KBM-7 (cell line): Measurements from ENCODE around the gene CYCS.
A peak's percentile ranks its signal among the peaks of the same experiment; 100 is the strongest.
"Not testable (repeated sequence)": the region's sequence is repeated elsewhere in the genome, so short reads cannot be mapped to it uniquely, and the experiment has no call there.

Source experiments
- DNase-seq: peaks from one replicate; pipeline ENCODE4 v3.0.0-alpha.2; 2015
- in situ Hi-C: fragments of 300-500 bp; cut with MboI; formaldehyde crosslinking; loops from 2 replicates; pipeline ENCODE4 v1.14.3; 2020; ENCODE audit warnings: low sequenced_read_pairs, low pct_unique_long_range_greater_than_20kb, mixed read lengths

CYCS gene

GRCh38 chr7:25121599-25121998, 3.5 kb downstream of the CYCS start:
- in situ Hi-C loops = no loop called here
- no peak for DNase-seq

DNA sequence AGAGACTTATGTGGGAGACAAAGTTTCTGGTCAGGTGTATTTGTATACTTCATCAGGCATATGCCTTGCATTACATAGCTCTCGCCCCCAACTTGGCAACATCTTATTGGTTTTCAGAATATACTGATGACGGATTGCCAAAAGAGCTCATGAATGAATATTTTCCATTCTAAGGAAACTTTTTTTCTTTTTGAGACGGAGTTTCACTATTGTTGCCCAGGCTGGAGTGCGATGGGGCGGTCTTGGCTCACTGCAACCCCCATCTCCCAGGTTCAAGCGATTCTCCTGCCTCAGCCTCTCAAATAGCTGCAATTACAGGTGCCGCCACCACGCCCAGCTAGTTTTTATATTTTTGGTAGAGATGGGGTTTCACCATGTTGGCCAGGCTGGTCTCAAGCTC, 6.0 kb downstream of the CYCS start:
- DNase-seq = no peak
- in situ Hi-C loops = no loop called here

GRCh38 chr7:25118048-25118753, 6.9 kb downstream of the CYCS start:
- in situ Hi-C loops = no loop called here
- DNase-seq = no peak

- no peak for DNase-seq
- in situ Hi-C loops = no loop called here
These were observed 7.6 kb downstream of the CYCS start for GRCh38 chr7:25117226-25118047.

GRCh38 chr7:25116621-25117020, 8.4 kb downstream of the CYCS start:
- no peak for DNase-seq
- in situ Hi-C loops = no loop called here

DNA sequence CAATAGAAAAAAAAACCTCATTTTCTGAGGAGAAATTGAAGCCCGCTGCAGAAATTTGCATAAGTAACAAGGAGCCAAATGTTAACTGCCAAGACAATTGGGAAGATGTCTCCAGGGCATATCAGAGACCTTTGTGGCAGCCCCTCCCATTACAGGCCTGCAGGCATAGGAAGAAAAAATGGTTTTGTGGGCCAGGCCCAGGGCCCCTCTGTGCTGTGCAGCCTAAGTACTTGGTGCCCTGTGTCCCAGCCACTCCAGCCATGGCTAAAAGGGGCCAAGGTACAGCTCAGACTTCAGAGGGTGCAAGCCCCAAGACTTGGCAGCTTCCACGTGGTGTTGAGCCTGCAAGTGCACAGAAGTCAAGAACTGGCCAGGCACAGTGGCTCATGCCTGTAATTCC, 14.5 kb downstream of the CYCS start:
- in situ Hi-C loops, DNase-seq: not testable (repeated sequence)

DNA sequence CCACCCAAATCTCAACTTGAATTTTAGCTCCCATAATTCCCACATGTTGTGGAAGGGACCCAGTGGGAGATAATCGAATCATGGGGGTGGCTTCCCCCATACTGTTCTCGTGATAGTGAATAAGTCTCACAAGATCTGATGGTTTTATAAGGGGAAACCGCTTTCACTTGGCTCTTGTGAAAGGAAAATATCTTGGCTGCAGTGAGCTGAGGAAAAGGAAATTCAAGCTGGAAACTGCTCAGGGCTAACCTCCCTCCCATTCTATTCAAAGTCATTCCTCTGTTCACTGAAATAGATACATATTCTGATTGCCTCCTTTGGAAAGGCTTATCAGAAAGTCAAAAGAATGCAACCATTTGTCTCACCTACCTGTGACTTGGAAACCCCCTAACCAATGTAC, 15.8 kb downstream of the CYCS start:
- DNase-seq = no peak
- in situ Hi-C loops = no loop called here

- in situ Hi-C loops = no loop called here
- no peak for DNase-seq
These were observed 19.1 kb downstream of the CYCS start for GRCh38 chr7:25105911-25106310.

- DNase-seq = no peak
- in situ Hi-C loops = no loop called here
These were observed 21.3 kb downstream of the CYCS start for GRCh38 chr7:25103773-25104172.

- DNase-seq = no peak
- in situ Hi-C loops = no loop called here
These were observed 23.2 kb downstream of the CYCS start for GRCh38 chr7:25101817-25102216.

- peak; percentile 72 for DNase-seq
- in situ Hi-C loops = loop anchor here (25.0 kb wide), 1 partner anchor 286 kb away; no protein-coding TSS in a partner anchor
These were observed 26.7 kb downstream of the CYCS start for GRCh38 chr7:25098096-25099046.

DNA sequence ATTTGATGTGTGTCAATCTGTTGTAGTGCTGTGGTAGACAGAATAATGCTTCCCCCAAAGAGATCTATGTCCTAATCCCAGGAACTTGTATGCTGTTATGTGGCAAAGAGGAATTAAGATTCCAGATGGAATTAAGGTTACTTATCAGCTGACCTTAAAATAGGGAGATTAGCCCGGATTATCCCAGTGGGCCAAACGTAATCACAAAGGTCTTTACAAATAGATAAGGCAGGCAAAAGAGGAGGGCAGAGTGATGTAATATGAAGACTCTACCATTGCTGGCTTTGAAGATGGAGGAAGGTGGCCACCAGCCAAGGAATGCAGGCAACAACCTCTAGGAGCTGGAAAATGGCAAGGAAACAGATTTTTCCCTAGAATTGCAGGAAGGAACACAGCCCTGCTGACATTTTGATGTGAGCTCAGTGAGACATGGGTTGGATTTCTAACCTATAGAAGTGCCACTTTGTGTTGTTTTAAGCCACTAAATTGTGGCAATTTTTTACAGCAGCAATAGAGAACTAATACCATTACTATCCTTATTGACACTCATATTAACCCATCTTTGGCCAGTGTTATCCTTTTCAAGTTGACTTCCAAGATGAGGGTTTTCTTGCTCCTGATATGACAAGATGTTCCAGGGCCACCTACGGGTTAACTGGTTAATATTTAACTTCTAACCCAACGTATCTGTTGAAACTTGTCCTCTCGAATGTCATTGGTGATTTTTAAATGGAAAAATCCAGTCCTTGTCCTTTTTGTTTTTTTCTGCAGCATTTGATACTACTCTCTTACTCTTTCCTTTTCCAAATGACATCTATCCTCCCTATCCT, 29.3 kb downstream of the CYCS start:
- in situ Hi-C loops = loop anchor here (25.0 kb wide), 1 partner anchor 283 kb away; no protein-coding TSS in a partner anchor
- DNase-seq = no peak

DNA sequence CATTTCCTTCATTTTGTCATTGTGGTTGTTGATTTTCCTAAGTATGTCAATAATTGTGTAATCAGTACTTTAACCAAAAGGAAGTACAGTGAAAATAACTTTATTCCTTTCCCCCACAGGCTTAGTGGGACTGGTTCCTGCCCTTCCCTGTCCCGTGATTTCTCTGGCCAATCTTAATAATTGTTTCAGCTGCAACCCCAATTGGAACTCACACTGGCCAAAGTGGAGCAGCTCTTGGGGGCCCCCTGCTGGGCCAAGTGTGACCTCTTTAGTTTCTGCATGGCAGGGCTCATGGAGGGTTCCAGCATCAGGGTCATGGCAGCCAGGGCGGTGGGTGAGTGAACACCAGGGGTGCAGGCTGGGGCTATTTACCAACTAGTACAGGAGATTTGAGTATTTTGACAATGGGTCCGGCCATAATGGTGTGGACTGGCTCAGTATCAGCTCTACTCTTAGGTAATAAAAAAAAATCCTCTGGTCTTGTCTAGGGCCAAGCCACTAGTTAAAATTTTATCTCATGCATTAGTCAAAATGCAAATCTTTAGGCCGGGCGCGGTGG, 31.7 kb downstream of the CYCS start:
- in situ Hi-C loops = loop anchor here (25.0 kb wide), 1 partner anchor 281 kb away; no protein-coding TSS in a partner anchor
- DNase-seq = peak; percentile 77

DNA sequence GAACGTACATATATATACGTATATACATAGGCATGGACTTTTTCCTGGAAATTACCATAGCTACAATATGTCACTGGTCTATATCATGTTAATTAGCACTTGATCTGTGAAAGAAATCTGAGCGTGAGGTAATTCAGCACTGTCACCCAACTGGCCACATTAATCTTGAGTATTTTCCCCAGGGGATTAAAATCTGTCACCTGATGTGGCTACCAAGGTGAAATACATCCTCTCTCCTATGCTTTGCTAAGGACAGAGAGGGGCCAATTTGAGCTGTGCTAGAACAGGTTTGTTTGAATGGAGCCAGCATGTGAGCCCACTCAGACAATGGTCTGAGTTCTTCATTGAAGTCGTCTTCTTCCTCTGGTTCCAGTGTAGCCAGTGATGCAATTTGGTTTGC, 33.3 kb downstream of the CYCS start:
- DNase-seq = no peak
- in situ Hi-C loops = loop anchor here (25.0 kb wide), 1 partner anchor 279 kb away; no protein-coding TSS in a partner anchor

DNA sequence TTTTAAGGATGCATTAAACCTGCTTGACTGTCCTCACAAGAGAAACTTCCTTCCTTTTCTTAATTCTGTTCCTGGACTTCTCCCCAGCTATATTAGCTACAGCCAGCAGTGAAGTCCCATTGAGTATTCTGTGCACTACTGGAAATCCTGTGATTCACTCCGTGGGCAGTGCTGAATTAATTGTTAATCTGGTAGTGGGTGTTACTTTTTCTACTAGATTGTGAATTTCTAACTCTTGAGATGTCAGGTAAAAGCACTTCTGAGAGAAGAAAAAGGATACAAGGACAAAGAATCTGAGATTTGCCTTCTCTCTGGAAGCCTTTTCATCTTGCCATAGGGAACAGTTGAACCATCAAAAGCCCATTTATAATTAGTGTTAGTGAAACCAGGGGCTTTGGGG, 33.9 kb downstream of the CYCS start:
- DNase-seq = no peak
- in situ Hi-C loops = loop anchor here (25.0 kb wide), 1 partner anchor 279 kb away; no protein-coding TSS in a partner anchor

DNA sequence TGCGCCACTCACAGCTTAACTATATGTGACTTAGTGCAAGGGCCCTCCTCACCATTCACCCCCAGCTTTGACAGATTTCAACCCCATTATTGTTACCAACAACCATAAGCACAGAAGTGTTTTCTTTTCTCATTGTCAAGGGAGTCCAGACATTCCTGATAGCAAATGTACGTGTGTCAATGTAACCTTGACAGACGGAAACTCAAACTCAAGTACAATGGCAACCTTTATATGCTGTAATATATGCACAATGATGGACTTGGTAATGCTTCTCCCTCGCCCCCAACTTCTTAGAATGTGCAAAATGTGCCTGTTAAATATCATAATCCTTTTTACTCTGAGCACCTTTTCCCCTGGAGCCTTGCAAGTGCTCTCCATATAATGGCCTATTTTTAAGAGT, 34.7 kb downstream of the CYCS start:
- in situ Hi-C loops = loop anchor here (25.0 kb wide), 1 partner anchor 278 kb away; no protein-coding TSS in a partner anchor
- no peak for DNase-seq

DNA sequence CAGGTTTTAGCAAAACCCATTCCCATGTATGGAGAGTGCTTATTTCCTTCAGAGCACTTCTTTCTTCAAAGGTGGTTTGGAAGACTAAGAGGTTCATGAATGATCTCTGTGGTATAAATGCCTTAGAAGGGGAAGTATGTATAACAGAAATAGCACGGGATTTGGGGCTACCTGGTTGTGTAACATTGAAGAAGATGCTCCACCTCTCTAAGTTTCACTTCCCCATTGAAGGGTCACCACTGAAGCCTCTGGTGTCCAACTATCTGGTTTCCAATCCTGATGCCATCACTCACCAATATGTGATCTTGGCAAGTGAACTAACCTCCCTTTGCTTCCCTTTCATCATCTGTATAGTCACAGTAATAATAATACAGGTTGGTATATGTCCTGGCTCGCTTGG, 37.2 kb downstream of the CYCS start:
- in situ Hi-C loops = loop anchor here (25.0 kb wide), 1 partner anchor 276 kb away; no protein-coding TSS in a partner anchor
- peak; percentile 33 for DNase-seq

DNA sequence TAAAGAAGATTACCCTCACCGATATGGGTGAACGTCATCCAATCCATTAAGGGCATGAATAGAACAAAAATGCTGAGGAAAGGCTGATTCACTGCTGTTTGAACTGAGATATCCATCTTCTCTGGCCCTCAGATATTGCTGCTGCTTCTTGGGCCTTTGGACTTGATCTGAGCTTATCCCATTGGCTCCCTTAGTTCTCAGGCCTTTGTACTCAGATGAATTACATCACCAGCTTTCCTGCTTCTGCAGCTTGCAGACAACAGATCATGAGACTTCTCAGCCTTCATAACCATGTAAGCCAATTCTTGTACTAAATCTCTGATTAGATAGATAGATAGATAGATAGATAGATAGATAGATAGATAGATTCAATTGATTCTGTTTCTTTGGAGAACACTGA, 40.2 kb downstream of the CYCS start:
- in situ Hi-C loops = loop anchor here (25.0 kb wide), 1 partner anchor 273 kb away; no protein-coding TSS in a partner anchor
- DNase-seq = no peak
